ENCODE results near the gene NEU3.

Gene NEU3, protein sequence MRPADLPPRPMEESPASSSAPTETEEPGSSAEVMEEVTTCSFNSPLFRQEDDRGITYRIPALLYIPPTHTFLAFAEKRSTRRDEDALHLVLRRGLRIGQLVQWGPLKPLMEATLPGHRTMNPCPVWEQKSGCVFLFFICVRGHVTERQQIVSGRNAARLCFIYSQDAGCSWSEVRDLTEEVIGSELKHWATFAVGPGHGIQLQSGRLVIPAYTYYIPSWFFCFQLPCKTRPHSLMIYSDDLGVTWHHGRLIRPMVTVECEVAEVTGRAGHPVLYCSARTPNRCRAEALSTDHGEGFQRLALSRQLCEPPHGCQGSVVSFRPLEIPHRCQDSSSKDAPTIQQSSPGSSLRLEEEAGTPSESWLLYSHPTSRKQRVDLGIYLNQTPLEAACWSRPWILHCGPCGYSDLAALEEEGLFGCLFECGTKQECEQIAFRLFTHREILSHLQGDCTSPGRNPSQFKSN

DNA sequence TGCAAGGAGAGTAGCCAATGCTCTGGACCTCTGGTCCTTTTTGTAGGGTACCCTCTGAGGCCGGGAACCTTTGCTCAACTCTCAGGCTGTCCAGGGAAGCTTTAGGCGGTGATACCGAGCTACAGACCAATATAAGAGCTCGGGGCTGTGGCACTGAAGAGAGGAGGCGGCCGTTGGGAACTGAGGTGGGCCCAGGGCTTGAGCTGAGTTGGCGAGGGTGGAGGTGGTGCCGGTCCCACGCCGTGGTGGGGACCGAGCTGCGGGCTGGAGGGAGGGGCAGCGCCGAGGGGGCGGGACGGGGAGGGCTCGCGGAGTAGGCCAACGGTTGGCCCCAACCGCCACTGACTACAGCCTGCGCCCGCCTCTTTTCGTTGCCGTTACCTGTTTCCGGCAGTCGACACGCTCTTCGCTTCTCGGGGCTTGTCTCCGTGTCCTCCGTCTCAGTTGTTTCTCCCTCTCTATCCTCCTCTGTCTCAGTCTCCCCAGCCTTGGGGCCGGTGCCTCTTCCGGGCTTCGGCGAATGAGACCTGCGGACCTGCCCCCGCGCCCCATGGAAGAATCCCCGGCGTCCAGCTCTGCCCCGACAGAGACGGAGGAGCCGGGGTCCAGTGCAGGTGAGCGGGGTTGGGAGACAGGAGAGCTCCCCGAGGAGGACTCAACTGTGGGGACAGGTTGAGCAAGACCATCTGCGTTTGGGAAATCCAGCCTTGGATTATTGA, at the start of gene NEU3:
NEU3 (plus strand) TSS at position 393 of the 719 bp plus-strand sequence; CDS start at position 521, 128 bp downstream.
- peak; percentile 93 for DNase-seq

DNA sequence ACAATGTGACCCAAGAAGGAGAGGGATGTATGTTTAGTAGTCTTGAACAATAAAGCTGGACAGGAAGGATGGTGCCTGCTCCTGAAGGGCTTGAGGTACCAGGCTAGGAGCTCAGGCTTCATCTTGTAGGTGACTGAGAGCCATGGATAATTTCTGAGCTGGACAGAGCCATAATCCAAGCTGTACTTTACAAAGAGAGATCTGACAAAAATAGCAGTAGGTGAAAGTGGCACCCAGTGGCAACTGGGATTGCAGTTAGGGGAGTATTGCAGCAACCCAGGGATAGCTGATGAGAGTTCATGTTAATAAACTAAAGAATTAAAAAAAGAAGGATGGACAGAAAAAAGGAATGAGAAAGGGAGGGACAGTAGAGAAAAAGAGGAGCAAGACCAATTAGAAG, 47.2 kb upstream of the NEU3 start:
- no peak for DNase-seq

DNA sequence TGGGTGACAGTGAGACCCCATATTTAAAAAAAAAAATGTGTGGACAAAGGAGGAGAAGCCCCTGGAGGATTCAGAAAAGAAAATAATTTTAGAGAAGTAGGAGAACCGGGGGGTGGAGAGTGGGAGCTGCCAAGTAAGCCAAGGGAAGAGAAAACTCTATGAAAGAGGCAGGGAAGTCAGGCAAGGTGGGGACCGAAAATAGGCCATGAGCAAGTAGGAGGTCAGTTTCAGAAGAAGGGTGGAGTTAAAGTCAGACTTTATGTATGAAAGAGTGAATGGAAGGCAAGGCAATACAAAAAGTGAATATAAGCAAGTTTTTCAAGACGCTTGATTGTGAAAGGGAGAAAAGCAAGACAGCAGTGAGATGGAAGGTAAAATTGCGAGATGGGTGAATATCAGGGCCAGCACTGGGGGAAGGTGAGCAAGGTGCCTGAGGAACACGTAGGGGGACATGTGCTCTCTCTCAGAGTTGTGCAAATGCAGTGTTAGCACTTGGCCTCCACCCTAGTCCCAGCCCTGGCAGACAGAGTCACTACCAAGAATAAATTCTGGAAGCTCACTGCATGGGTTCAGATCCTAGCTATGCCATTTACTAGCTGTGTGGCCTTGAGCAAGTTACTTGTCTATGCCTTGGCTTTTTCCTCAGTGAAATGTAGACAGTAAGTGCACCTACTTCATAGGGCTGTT, 46.5 kb upstream of the NEU3 start:
- no peak for DNase-seq

DNA sequence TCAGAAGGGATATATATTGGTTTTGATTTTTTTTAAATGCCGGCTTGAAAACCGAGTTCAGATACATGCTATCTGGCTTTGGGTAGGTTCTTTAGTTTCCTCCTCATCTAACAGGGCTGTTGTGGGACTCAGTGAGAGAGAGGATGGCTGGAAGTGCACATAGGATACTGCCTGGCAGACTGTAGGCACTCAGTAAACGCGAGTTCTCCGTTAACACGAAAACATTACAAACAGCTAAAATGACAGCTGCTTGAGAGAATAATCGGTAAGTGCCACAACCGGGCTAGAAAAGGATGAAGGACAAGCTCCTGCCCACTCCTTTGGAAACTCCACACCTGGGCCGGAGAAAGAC, 40.2 kb upstream of the NEU3 start:
- peak; percentile 44 for DNase-seq

DNA sequence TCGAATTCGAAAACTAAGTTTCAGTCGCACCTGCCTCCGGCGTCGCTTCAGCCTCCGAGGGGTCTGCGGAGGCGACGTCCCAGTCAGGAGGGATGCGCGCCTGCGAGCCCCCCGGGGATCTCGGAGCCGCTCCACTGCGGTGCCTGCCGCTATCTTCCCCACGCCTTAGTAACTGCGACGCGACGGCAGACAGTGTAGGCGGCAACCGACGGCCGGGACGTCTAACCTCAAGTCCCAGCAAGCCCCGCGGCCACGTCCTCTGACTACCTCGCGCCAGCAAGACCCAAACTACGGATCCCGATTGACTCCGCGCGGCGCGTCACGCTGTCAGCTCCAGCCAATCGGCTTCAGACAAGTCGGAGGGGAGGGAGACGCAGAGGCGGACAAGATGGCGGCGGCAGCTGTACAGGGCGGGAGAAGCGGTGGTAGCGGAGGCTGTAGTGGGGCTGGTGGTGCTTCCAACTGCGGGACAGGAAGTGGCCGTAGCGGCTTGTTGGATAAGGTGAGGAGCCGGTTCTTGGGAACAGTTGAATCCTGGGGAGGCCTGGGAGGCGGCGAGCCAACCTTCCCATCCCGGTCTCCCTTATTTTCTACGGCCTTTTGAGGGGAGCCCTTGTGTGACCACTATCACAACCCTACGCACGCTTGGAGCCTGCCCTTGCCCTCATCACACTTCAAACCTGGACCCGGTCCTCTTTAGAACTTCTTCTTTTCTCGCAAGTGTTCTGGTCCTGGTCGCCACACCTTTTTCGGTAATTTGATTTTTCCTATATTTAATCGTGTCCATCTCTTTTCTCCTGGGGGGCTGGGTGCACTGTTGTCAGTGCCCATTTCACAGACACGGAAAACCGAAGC, 39.6 kb upstream of the NEU3 start, which contains the start of the genes SPCS2 and XRRA1:
SPCS2 (plus strand) TSS at position 369 of the 855 bp plus-strand sequence; CDS start at position 389, 20 bp downstream.
XRRA1 (minus strand) TSS at position 194 of the 855 bp plus-strand sequence. CDS start 8,213 bp downstream, outside the sequence.
- DNase-seq = peak; percentile 99

DNA sequence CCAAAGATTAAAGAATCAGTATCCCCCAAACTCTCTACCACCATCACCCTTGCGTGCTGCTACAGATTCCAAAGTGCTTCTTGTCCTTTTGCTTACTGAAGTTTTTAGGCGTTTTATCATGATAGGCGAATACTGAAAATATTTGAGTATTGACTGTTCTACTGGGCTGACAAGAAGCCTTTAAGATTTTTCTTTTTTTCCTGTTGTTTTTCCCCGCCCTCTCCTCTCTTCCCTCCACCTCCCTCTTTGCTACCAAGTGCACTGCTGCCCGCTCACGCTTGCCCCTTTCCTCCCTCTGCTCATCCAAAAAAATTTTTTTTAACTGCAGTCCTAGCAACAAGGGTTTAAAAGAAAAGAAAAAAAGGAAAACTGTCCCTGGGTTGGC, 39.0 kb upstream of the NEU3 start:
- DNase-seq = peak; percentile 23

DNA sequence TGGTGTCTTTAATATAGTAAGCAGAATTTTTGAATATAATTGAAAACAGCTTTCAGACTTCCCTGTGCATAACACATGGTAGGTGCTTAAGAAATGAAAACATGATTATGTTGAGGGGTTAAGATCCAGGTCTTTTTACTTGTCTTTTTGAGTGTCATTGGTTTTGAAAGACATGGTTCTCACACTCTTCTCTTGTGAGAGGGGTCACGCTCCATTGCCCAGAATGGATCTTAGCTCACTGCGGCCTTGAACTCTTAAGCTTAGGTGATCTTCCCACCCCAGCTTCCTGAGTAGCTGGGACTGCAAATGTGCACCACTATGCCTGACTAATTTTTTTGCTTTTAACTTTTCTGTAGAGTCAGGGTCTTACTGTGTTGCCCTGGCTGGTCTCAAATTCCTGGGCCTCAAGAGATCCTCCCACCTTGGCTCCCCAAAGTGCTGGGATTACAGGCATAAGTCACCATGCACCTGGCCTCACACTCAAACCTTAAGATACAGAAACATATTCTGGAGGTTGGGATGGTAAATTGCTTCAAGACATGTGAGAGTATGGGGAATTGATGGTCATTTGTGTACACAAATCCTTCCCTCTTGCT, 38.3 kb upstream of the NEU3 start:
- DNase-seq = no peak

DNA sequence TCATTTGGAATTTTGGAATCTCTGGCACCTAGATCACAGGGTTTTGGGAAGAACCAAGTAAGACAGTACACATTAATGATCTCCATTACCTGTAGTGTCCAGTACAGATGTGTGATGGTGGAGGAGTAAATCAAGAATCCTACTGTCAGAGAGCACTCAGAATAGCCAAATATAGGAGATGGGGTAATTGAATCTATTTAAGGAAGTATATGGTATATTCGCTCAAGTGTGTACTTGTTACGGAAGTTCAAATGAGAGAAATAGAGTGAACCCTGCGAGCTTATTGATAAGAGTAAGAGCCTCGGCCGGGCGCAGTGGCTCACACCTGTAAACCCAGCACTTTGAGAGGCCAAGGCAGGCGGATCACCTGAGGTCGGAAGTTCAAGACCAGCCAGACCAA, 37.5 kb upstream of the NEU3 start:
- no peak for DNase-seq

DNA sequence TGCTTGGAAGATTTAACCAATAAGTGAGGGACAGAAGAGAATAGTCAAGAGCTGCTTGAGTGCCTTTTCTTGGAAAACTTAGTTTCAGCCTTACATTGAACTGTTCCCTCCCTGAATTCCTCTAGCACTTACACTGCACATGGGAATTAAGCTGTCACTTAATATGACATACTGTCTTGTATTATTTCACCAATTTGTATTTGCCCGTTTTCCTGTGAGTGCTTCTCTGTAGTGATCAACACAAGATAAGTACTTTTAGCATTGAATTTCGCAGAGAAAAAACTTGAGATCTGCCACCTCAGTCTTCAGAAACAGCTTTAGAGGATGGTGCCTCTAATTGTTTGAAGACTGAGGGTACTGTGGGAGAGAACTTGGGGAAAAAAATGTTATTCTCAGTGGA, 36.0 kb upstream of the NEU3 start:
- DNase-seq = no peak

DNA sequence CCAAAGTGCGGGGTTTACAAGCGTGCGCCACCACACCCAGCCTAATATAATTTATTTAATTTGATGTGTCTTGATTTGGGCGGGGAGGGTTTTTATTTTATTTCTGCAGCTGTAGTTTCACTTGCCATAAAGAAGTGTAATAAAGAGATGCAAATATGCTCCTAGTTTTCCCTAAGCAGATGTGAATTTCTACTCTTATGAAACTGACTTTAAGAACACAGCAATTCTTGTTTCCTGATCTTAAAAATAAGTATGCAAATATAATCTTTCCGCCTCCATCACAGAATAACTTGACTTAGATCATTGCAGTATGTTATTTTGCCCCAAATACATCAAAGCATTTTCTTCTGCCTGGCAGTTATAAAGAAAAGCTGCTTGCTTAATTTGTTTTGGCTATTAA, 35.3 kb upstream of the NEU3 start:
- DNase-seq = no peak

DNA sequence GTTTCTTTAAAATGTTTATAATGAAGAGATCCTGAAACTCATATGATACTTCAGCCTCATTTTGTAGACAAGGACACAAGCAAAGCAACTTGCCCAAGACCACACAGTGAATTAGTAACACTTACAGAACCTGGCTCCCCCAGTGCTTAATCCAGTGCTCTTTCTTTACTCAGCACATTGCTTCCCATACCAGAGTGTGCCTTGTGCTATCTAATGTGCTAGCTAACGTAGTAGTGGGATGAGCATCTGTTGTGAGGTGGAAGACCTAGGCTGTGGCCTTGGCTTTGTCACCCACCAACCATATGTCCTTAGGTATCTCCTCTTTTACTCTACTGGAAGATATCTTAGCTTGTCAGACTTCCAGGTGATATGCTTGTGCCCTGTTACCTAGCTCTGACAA, 34.5 kb upstream of the NEU3 start:
- no peak for DNase-seq

DNA sequence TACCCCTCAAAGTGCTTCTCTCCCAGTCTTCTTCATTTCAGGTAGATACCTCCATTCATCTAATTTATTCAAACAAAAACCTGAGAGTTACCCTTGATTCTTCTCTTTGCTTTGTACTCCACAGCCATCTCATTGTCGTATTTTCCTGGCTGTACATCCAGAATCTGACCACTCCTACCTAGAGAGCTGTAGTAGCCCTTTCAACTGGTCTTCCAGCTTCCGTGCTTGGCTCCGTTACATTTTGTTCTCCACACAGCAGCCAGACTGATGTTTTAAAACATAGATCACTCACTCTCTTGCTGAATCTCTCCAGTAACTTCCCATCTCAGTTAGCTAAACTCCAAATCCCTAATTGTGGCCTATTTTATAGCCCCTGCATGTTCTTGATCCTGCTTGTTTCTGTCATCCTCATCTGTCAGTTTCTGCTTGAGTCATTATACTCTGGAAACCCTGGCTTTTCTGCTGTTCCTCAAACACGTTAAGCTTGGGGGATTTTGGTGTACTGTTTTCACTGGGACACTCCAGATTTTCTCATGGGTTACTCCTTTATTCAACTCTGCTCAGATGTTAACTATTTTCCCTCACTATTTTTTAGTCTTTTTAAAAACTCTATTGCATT, 32.2 kb upstream of the NEU3 start:
- no peak for DNase-seq

DNA sequence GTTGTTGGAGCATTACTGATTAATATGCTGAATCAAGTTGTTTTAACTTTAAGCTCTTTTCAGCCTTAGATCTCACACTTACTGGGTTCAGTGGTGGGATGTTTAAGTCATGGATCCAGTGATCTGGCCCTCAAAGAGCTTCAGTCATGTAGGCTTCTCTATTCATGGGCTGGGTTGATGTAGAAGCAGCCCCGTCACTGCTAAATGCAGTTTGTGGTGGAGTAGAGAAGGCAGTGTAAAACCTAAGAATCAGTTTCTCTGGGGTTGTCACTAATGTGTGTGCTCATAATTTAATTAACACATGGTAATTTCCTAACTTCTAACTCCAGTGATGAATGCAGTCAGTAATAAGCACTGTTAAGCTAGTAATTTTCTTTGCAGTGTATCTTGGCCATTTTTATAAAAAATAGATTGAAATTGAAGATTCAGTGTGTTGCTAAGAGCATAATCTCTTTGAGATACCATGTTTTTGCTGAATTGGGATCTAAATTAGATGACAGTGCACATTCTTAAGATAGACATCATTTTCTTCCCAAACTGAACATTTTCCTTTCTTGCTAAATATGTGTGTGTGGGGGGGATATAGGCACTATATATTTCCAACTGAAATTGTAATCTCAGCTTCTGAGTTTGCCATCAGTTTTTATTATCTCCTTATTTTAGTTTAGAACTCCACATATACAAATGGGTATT, 30.6 kb upstream of the NEU3 start:
- DNase-seq = no peak

DNA sequence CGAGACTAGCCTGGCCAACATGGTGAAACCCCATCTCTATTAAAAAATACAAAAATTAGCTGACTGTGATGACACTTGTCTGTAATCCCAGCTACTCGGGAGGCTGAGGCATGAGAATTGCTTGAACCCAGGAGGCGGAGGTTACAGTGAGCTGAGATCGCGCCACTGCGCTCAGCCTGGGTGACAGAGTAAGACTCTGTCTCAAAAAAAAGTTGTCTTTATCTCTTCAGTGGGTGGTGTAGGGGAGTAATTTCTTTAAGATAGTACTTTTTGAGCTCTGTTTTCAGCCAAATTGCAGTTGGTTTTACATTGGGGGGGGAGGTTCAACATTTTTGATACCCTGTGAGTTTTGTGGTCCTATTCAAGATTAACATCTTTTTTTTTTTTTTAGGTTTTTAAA, 28.6 kb upstream of the NEU3 start:
- DNase-seq = peak; percentile 33

DNA sequence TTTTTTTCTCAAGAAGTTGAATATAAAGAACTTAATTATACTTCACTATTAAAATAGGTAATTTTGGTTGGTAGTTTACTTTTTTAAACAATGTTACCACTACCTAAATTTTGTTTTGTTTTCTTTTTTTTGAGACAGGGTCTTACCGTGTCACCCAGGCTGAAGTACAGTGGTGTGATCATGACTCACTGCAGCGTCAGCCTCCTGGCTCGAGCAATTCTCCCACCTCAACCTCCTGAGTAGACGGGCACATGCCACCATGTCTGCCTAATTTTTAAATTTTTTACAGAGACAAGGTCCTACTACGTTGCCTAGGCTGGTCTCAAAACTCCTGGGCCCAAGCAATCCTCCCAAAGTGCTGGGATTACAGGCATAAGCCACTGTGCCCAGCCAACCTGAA, 22.1 kb upstream of the NEU3 start:
- no peak for DNase-seq

DNA sequence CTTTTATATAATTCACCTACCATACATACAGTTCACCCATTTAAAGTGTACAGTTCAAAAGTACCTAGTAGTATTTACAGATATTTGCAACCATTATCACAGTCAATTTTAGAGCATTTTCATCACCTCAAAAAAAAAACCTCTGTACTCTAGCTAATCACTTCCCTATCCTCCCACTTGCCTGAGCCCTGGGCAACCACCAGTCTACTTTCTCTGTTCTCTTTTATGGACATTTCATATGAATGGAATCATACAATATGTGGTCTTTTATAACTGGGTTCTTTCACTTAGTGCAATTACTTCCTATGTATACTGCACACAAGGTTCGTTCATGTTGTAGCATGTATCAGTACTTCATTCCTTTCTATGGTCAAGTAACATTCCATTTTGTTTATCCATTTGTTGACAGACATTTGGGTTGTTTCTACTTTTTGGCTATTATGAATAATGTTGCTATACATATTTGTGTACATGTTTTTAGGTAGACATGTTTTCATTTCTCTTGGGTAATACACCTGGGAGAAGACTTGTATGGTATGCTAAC, 17.8 kb upstream of the NEU3 start:
- DNase-seq = no peak

DNA sequence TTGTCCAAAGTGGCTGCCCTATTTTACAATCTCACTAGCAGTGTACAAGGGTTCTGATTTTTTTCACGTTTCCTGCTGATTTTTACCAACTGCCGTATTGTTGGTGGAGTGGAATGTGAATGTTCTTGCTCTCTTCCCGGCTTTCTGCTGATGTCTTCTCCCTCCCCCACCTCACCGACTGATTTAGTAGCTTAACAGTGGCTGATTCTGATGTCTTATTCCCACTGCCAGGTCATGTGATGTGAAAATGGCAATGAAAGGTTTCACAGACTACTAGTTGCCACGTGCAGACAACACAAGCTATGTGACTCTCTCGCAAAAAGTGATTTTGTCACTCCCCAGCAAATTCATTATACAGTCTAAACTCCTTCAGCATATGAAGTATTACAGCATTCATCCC, 17.3 kb upstream of the NEU3 start:
- no peak for DNase-seq

DNA sequence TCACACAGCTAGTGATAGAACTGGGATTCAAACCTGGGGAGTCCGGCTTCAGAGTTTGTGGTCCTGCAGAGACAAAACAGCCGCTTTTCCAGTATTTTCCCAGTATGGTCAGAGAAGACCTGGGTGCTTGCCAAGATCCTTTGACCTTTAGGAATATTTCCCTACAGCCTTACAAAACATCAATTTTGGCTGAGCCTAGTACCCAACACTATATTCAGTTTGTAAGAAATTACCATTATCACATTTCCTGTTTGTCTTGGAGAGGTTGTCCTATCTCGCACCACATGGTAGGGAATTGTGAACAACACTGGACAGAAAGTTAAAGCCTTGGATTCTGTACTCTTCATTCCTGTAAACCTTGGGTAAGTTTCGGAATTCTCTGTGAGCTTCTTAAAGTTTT, 10.7 kb upstream of the NEU3 start:
- DNase-seq = no peak

DNA sequence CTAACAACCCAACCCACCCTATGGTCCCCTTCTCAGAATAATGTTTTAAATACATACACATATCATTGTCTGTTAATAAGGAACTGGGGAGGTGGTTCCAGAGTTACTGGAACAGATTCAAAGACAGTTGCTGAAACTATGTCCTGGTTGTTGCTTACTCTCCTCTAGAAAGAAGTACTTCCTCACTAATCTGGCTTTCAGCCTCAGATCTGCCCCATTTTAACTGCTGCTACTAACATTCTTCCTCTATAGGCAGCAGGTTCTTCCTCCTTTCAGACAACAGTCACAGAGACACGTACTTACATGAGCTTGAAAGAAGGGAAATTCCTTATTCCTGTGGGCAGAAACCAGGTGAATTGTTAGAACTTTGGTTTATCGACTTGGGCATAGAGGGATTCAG, 8.1 kb upstream of the NEU3 start:
- no peak for DNase-seq

DNA sequence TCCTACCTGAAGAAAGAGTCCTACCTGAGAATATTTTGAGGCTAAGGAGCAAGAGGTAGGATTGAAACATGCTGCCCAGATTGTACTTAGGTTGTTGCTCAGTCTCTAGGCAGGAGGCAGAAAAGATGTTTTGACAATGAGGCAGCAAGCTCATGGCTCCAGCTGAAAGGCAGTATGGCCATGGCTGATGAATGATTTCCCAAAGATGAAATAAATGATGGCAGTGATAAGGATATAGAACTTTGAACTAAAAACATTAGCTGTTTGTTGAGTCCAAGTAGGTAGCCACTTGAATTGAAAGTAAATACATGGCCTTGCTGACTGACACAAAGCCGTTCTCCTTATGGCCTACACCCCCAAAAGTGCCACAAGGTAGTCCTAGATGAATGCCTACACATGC, 6.8 kb upstream of the NEU3 start:
- DNase-seq = no peak

DNA sequence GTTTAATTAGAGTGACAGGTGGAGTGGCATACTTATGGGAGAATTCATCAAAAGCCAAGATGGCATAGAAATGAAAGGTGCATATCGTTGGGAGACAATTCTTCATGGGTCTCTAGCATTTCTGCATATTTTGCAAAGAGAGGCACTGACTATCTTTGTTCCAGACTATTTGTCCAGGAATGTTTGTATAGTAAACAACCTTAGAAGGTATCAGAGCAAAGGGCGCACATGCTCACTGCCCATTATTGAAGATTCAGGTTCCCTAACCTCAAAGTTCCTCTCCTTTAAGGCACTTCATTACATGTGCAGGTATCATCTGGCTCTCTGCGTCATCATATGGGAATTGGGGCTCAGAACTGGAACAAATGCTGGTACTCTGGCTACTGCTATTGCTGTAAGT, 4.7 kb upstream of the NEU3 start:
- no peak for DNase-seq
